Measurements from ENCODE around the gene PLXDC1. TPM values are rescaled to one million over a fixed set of nuclear protein-coding genes. Genes with fewer than 3 reads are reported as not detected.

PLXDC1 gene
- total RNA-seq, 4 donors from 2014 or later, result 1.8 to 13.4 (median 6.4) TPM

DNA sequence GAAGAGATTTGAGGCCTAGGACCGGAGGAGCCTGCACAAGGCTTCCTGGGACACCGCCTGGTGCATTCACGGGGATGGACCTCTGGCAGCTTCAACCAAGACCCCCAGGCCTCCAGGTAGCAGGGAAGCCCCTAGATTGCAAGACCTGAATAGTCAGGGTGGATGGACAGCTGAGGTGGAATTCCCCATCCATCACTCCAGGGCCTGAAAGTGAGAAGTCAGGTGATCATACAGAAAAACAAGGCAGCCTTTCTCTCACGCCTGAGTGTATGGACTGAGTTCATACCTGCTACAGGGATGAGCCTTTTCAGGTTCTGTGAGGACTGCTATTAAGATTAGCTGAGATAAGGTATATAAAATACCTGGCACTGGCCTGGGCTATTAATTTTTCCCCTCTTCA lies 74.2 kb downstream of the PLXDC1 start:
- Histone ChIP-seq H3K27ac (no peak overlapping the region), H3K4me3 (replicated peaks in 1 of 3) (no peak overlapping the region), H3K36me3 (no peaks in the 10 kb centered on the region), H3K4me1 (peaks cover 0 to 7% of the 10 kb centered on the region in 2 donors), H3K9me3 (no peaks in the 10 kb centered on the region), H3K27me3 (no peaks in the 10 kb centered on the region)
- DNase-seq, result no peak
- no peak for TF ChIP-seq POLR2A (IDR thresholded peaks at IDR 0.05)
- TF ChIP-seq, protein P1, sequence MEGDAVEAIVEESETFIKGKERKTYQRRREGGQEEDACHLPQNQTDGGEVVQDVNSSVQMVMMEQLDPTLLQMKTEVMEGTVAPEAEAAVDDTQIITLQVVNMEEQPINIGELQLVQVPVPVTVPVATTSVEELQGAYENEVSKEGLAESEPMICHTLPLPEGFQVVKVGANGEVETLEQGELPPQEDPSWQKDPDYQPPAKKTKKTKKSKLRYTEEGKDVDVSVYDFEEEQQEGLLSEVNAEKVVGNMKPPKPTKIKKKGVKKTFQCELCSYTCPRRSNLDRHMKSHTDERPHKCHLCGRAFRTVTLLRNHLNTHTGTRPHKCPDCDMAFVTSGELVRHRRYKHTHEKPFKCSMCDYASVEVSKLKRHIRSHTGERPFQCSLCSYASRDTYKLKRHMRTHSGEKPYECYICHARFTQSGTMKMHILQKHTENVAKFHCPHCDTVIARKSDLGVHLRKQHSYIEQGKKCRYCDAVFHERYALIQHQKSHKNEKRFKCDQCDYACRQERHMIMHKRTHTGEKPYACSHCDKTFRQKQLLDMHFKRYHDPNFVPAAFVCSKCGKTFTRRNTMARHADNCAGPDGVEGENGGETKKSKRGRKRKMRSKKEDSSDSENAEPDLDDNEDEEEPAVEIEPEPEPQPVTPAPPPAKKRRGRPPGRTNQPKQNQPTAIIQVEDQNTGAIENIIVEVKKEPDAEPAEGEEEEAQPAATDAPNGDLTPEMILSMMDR (IDR thresholded peaks at IDR 0.05), result no peak
- WGBS, 2 donors, result 95 to 100% methylated on average over 4 of the region's 4 CpGs
- intact Hi-C loops (cut with DNase I), result no loop called here

DNA sequence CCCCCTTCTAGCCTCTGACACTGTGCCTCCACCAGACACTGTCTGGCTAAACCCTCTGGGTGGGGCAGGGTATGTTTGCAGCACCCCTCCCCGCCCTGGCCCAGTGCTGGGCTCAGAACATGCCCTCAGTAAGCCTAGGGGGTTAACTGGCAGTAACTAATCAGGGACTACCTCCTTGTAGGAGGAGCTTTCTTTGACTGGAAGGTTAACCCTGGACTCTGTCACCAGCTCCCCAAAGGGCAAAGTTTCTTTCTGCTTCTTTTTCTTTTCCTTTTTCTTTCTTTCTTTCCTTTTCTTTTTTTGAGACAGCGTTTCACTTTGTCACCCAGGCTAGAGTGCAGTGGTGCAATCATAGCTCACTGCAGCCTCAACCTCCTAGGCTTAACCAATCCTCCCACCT lies 76.8 kb downstream of the PLXDC1 start:
- Histone ChIP-seq H3K4me1 (no peaks in the 10 kb centered on the region), H3K36me3 (no peaks in the 10 kb centered on the region), H3K4me3 (replicated peaks in 1 of 3) (no peak overlapping the region), H3K9me3 (no peaks in the 10 kb centered on the region), H3K27me3 (no peaks in the 10 kb centered on the region), H3K27ac (no peak overlapping the region)
- TF ChIP-seq POLR2A (IDR thresholded peaks at IDR 0.05), result no peak
- TF ChIP-seq, protein P1 (IDR thresholded peaks at IDR 0.05), result no peak
- intact Hi-C loops (cut with DNase I), result no loop called here
- 93 to 99% methylated on average over 2 of the region's 2 CpGs for whole genome bisulfite sequencing, 2 donors
- no peak for DNase-seq

DNA sequence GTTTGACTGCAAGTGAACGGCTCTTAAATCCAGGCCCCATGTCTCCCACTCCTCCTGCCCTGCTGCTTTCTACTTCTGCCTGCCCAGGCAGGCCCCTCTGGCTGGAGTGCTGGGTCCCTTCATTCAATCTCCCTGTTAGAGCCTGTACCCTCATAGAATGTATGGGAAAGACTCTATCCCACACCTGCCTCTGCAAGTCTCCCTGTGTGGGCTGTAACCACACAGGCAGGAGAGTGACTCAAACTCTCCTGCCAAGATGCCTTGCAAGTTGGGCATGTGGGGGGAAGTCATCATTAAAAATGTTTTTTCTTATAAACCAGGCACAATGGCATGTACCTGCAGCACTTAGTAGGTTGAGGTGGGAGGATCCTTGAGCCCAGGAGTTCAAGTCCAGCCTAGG lies 77.5 kb downstream of the PLXDC1 start:
- Histone ChIP-seq H3K27ac (no peak overlapping the region), H3K4me3 (replicated peaks in 1 of 3) (no peak overlapping the region), H3K9me3 (no peaks in the 10 kb centered on the region), H3K36me3 (no peaks in the 10 kb centered on the region), H3K27me3 (no peaks in the 10 kb centered on the region), H3K4me1 (no peaks in the 10 kb centered on the region)
- no peak for DNase-seq
- TF ChIP-seq, protein P1 (IDR thresholded peaks at IDR 0.05), result no peak
- TF ChIP-seq POLR2A (IDR thresholded peaks at IDR 0.05), result no peak
- 38 to 57% methylated on average over 1 of the region's 1 CpG for WGBS, 2 donors
- intact Hi-C loops (cut with DNase I), result no loop called here

DNA sequence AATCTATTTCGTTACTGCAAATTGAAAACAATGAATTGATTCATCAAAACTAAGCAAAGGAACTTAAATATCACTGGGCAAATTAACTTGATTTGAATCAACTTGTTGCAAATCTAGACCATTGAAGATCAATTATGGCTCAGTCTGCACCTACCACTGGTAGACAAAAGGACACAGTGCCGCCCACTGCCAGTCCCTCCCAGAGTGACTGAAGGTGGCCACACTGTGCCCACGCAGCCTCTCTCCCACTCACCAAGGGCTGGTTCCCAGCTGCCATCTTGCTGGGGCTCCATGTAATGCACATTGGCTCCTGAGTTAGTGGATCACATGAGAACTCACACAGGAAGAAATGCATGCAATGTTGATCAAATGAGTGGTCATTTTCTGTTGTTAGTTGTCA lies 78.1 kb downstream of the PLXDC1 start:
- Histone ChIP-seq H3K27ac (no peak overlapping the region), H3K4me1 (no peaks in the 10 kb centered on the region), H3K9me3 (no peaks in the 10 kb centered on the region), H3K27me3 (no peaks in the 10 kb centered on the region), H3K36me3 (no peaks in the 10 kb centered on the region), H3K4me3 (replicated peaks in 1 of 3) (no peak overlapping the region)
- WGBS, 2 donors, result 94 to 100% methylated on average over 3 of the region's 3 CpGs
- no peak for DNase-seq
- intact Hi-C loops (cut with DNase I), result no loop called here
- TF ChIP-seq POLR2A (IDR thresholded peaks at IDR 0.05), result no peak
- TF ChIP-seq, protein P1 (IDR thresholded peaks at IDR 0.05), result no peak

DNA sequence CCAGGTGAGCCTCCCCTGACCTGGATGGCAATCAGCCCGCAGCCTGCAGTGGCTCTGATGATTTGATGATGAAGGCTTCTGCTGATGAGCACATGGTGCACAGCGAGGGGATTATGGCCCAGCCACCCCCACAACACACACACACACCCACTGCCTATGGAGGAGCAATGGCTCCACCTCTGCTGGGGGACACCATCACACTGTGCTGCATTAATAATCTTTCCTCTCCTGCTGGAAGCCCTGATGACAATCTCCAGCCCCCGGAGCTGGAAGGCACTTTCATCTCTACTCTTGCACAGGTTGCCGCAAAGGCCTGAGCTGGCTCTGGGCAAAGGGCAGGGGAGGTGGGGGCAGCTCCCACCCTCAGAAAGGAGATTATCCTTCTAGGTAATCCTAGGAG lies 79.9 kb downstream of the PLXDC1 start:
- intact Hi-C loops (cut with DNase I), result no loop called here
- Histone ChIP-seq H3K4me3 (replicated peaks in 1 of 3) (no peak overlapping the region), H3K36me3 (no peaks in the 10 kb centered on the region), H3K27me3 (no peaks in the 10 kb centered on the region), H3K4me1 (no peaks in the 10 kb centered on the region), H3K27ac (no peak overlapping the region), H3K9me3 (no peaks in the 10 kb centered on the region)
- no peak for TF ChIP-seq POLR2A (IDR thresholded peaks at IDR 0.05)
- TF ChIP-seq, protein P1 (IDR thresholded peaks at IDR 0.05), result no peak
- WGBS, 2 donors, result 62 to 100% methylated on average over 2 to 3 of the region's 4 CpGs
- no peak for DNase-seq
